Measurements from ENCODE around the gene RASL10A.

DNA sequence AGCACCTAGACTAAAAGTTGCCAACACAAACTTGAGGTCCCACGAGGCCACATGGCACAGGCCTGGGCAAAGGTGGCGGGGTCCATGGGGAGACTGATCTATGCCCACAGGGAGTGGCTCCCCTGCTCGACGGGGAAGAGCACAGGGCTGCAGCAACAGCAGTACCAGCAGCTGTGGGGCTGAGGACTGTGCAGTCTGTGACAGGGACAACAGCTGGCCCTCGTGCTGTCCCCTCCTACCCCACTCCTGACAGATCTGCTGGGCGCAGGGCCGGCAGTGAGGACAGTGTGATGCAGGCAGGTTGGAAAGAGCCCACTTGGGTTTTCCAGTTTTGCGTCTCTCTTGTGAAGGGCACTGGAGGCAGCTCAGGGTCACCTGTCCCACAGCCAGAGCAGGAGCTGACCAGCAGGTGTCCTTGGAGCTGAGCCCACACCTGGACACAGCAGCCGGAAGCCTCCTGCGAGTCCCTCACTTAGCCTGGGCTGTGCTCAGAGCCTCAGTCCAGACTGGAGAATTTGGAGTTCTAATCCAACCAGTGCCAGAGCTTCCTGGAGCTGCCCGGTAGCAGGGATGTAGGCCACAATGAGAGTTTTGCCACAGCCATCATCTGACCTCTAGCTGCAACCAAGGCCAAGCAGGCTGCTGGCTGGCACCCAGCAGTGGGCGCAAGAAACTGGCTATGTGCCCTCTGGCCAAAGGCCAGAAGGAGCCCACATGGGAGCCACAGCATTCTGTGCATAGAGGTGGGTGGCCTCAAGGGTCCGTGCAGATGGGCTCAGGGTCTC lies 12.6 kb downstream of the RASL10A start:
- TF ChIP-seq, protein P1, sequence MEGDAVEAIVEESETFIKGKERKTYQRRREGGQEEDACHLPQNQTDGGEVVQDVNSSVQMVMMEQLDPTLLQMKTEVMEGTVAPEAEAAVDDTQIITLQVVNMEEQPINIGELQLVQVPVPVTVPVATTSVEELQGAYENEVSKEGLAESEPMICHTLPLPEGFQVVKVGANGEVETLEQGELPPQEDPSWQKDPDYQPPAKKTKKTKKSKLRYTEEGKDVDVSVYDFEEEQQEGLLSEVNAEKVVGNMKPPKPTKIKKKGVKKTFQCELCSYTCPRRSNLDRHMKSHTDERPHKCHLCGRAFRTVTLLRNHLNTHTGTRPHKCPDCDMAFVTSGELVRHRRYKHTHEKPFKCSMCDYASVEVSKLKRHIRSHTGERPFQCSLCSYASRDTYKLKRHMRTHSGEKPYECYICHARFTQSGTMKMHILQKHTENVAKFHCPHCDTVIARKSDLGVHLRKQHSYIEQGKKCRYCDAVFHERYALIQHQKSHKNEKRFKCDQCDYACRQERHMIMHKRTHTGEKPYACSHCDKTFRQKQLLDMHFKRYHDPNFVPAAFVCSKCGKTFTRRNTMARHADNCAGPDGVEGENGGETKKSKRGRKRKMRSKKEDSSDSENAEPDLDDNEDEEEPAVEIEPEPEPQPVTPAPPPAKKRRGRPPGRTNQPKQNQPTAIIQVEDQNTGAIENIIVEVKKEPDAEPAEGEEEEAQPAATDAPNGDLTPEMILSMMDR (conservative IDR thresholded peaks at IDR 0.05; ENCODE audit: low read length) = no peak
- no peak for TF ChIP-seq EZH2phosphoT487 (IDR thresholded peaks at IDR 0.05; ENCODE audit: borderline replicate concordance, low read depth, low read length)
